HT-29 (cell line): ENCODE data around the gene CLEC4F. TPM values are rescaled to one million over a fixed set of nuclear protein-coding genes. Genes with fewer than 3 reads are reported as not detected.

Experiments
- DNase-seq: peaks from one replicate; pipeline ENCODE4 v3.0.0-alpha.2; 2015; ENCODE audit warnings: low spot score
- total RNA-seq: library from RNA; depleted of rRNA; stranded (reverse); fragments of >200 nt; shearing (Covaris generic); gene quantifications from 2 replicates; pipeline ENCODE4 v1.2.3, GENCODE V29; 2014; rRNA removed

CLEC4F gene
- total RNA-seq, result not detected in 2 replicates

GRCh38 chr2:70820499-70820898 lies at the start of gene CLEC4F:
Gene CLEC4F (minus strand): TSS chr2:70820599. CDS start chr2:70820523, 76 bp downstream.
- DNase-seq, result no peak

- no peak for DNase-seq
These were observed 48.6 kb upstream of the CLEC4F start for GRCh38 chr2:70868970-70869369.

- DNase-seq, result peak; percentile 96
These were observed 41.6 kb upstream of the CLEC4F start for GRCh38 chr2:70861777-70862625.

GRCh38 chr2:70855667-70856066 lies 35.3 kb upstream of the CLEC4F start:
- DNase-seq, result no peak

GRCh38 chr2:70854411-70854810 lies 34.0 kb upstream of the CLEC4F start:
- no peak for DNase-seq

GRCh38 chr2:70852824-70853223 lies 32.4 kb upstream of the CLEC4F start:
- no peak for DNase-seq

GRCh38 chr2:70851704-70852103 lies 31.3 kb upstream of the CLEC4F start:
- no peak for DNase-seq

- DNase-seq, result no peak
These were observed 30.5 kb upstream of the CLEC4F start for GRCh38 chr2:70850925-70851324.

- DNase-seq, result no peak
These were observed 22.0 kb upstream of the CLEC4F start for GRCh38 chr2:70842401-70842800.

GRCh38 chr2:70837980-70838925 lies 17.9 kb upstream of the CLEC4F start:
- DNase-seq, result no peak

- DNase-seq, result no peak
These were observed 15.2 kb upstream of the CLEC4F start, which contains the start of gene CD207 for GRCh38 chr2:70835643-70836042. Gene CD207 (minus strand): TSS chr2:70835816. CDS start chr2:70835776, 40 bp downstream.

GRCh38 chr2:70834881-70835280 lies 14.5 kb upstream of the CLEC4F start:
- no peak for DNase-seq

GRCh38 chr2:70834106-70834505 lies 13.7 kb upstream of the CLEC4F start:
- no peak for DNase-seq

GRCh38 chr2:70833246-70833645 lies 12.8 kb upstream of the CLEC4F start:
- DNase-seq, result no peak

- DNase-seq, result no peak
These were observed 12.0 kb upstream of the CLEC4F start for GRCh38 chr2:70832386-70832785.

- DNase-seq, result no peak
These were observed 11.5 kb upstream of the CLEC4F start for GRCh38 chr2:70831861-70832260.

GRCh38 chr2:70830366-70830765 lies 10.0 kb upstream of the CLEC4F start:
- no peak for DNase-seq

- DNase-seq, result no peak
These were observed 9.5 kb upstream of the CLEC4F start for GRCh38 chr2:70829916-70830315.

GRCh38 chr2:70828914-70829824 lies 8.8 kb upstream of the CLEC4F start:
- no peak for DNase-seq

- no peak for DNase-seq
These were observed 7.7 kb upstream of the CLEC4F start for GRCh38 chr2:70828115-70828514.

GRCh38 chr2:70827388-70827787 lies 7.0 kb upstream of the CLEC4F start:
- no peak for DNase-seq
